ENCODE data around the gene HSPB7.

GRCh38 chr1:15991427-15992186, 26.2 kb downstream of the HSPB7 start:
- TF ChIP-seq CTCF (IDR thresholded peaks at IDR 0.05; ENCODE audit: insufficient read depth, low read length, poor library complexity, severe bottlenecking) (no peak), EZH2phosphoT487 (conservative IDR thresholded peaks at IDR 0.05; ENCODE audit: low read length) (no peak)
